GM23338 (cell line): ENCODE data around the gene STRA6. TPM values are rescaled to one million over a fixed set of nuclear protein-coding genes. Genes with fewer than 3 reads are reported as not detected.

Source experiments
- ATAC-seq: fragments of 200-7000 bp; cut with Tn5 transposase; 3 replicates; pipeline ENCODE4 v1.9.1; 2020
- DNase-seq: peaks from one replicate; pipeline ENCODE4 v3.0.0-alpha.2; 2015; ENCODE audit warnings: low spot score
- H2AFZ ChIP-seq: fragments of 200-600 bp; sonication (generic); 2 replicates; pipeline ENCODE4 v1.8.0; 2016; ENCODE audit warnings: antibody characterized with exemption, mild to moderate bottlenecking, moderate library complexity
- H3F3A ChIP-seq: fragments of 200-600 bp; sonication (generic); replicated peaks from 2 replicates; pipeline ENCODE4 v1.8.0; 2017; ENCODE audit warnings: antibody characterized with exemption, mixed run types, low read depth
- H3K27ac ChIP-seq: fragments of 200-600 bp; sonication (generic); 2 replicates; pipeline ENCODE4 v1.6.1; 2016; ENCODE audit warnings: low read depth
- H3K27me3 ChIP-seq: fragments of 200-600 bp; sonication (generic); 2 replicates; pipeline ENCODE4 v1.8.0; 2016; ENCODE audit warnings: mild to moderate bottlenecking, mixed run types, moderate library complexity; ENCODE audit not compliant: insufficient read depth
- H3K36me3 ChIP-seq: fragments of 200-600 bp; sonication (generic); 2 replicates; pipeline ENCODE4 v1.8.0; 2016; ENCODE audit warnings: mild to moderate bottlenecking; ENCODE audit not compliant: insufficient read depth
- H3K4me1 ChIP-seq: fragments of 200-600 bp; sonication (generic); 2 replicates; pipeline ENCODE4 v1.8.0; 2016; ENCODE audit warnings: mild to moderate bottlenecking, moderate library complexity; ENCODE audit not compliant: insufficient read depth
- H3K4me2 ChIP-seq: fragments of 200-600 bp; sonication (generic); 2 replicates; pipeline ENCODE4 v1.7.1; 2017; ENCODE audit warnings: mixed run types
- H3K4me3 ChIP-seq: fragments of 200-600 bp; sonication (generic); 2 replicates; pipeline ENCODE4 v1.6.1; 2016; ENCODE audit warnings: mixed run types
- H3K79me2 ChIP-seq: fragments of 200-600 bp; sonication (generic); replicated peaks from 2 replicates; pipeline ENCODE4 v1.8.0; 2017; ENCODE audit warnings: mild to moderate bottlenecking; ENCODE audit not compliant: insufficient read depth
- H3K9me2 ChIP-seq: fragments of 200-600 bp; sonication (generic); 2 replicates; pipeline ENCODE4 v1.8.0; 2017; ENCODE audit not compliant: insufficient read depth
- H4K20me1 ChIP-seq: fragments of 200-600 bp; sonication (generic); replicated peaks from 2 replicates; pipeline ENCODE4 v1.8.0; 2017; ENCODE audit warnings: mild to moderate bottlenecking; ENCODE audit not compliant: insufficient read depth
- H3K27ac Mint-ChIP-seq: 2 replicates; pipeline ENCODE4 v1.8.0; 2020; ENCODE audit warnings: inconsistent platforms, mild to moderate bottlenecking, moderate library complexity, mixed read lengths
- H3K27me3 Mint-ChIP-seq: 3 replicates; pipeline ENCODE4 v1.8.0; 2022; ENCODE audit warnings: low read depth, mild to moderate bottlenecking, moderate library complexity, mixed read lengths, inconsistent platforms; ENCODE audit not compliant: insufficient read depth, poor library complexity
- H3K36me3 Mint-ChIP-seq: 3 replicates; pipeline ENCODE4 v1.8.0; 2021; ENCODE audit warnings: low read depth, mild to moderate bottlenecking, inconsistent platforms, moderate library complexity, mixed read lengths
- H3K4me1 Mint-ChIP-seq: 3 replicates; pipeline ENCODE4 v1.8.0; 2020; ENCODE audit warnings: mild to moderate bottlenecking, inconsistent platforms, mixed read lengths
- H3K4me3 Mint-ChIP-seq: 3 replicates; pipeline ENCODE4 v1.8.0; 2021; ENCODE audit warnings: moderate library complexity, mild to moderate bottlenecking, inconsistent platforms, mixed read lengths
- H3K9me3 Mint-ChIP-seq: 3 replicates; pipeline ENCODE4 v1.8.0; 2020; ENCODE audit warnings: moderate library complexity, mild to moderate bottlenecking, inconsistent platforms, mixed read lengths
- CREB1 ChIP-seq: fragments of 250-450 bp; sonication (Bioruptor Pico); IDR thresholded peaks from 2 replicates; pipeline ENCODE4 v1.5.0; 2020; ENCODE audit warnings: low read depth, mild to moderate bottlenecking, moderate library complexity
- EZH2phosphoT487 ChIP-seq: fragments of 200-600 bp; sonication (generic); IDR thresholded peaks from one replicate; pipeline ENCODE4 v1.8.1; 2018; ENCODE audit warnings: antibody characterized with exemption; ENCODE audit not compliant: unreplicated experiment
- JUNB ChIP-seq: IDR thresholded peaks from one replicate; pipeline ENCODE4 v1.6.1; 2016; ENCODE audit warnings: antibody characterized with exemption; ENCODE audit not compliant: unreplicated experiment
- REST ChIP-seq: IDR thresholded peaks from one replicate; pipeline ENCODE4 v1.6.1; 2018; ENCODE audit warnings: antibody characterized with exemption; ENCODE audit not compliant: unreplicated experiment
- STAT1 ChIP-seq: IDR thresholded peaks from one replicate; pipeline ENCODE4 v1.6.1; 2016; ENCODE audit warnings: antibody characterized with exemption; ENCODE audit not compliant: unreplicated experiment
- ZNF114 ChIP-seq: fragments of 250-450 bp; sonication (Bioruptor Pico); IDR thresholded peaks from 2 replicates; pipeline ENCODE4 v1.5.0; 2020; ENCODE audit warnings: mild to moderate bottlenecking, moderate library complexity
- ZNF331 ChIP-seq: fragments of 250-450 bp; sonication (Bioruptor Pico); IDR thresholded peaks from 2 replicates; pipeline ENCODE4 v1.5.0; 2020; ENCODE audit warnings: low read depth, mild to moderate bottlenecking, moderate library complexity
- ZNF462 ChIP-seq: fragments of 250-450 bp; sonication (Bioruptor Pico); IDR thresholded peaks from 2 replicates; pipeline ENCODE4 v1.5.0; 2020; ENCODE audit warnings: mild to moderate bottlenecking, moderate library complexity
- polyA plus RNA-seq: library from polyadenylated mRNA; unstranded; fragments of >200 nt; fragmentation: Nextera tagmentation; extraction: Ambion mirVana; gene quantifications from 2 replicates; pipeline ENCODE4 v1.2.1, GENCODE V29; 2016
- total RNA-seq: library from RNA; depleted of rRNA; stranded (reverse); fragments of >200 nt; shearing (Covaris generic); gene quantifications from 2 replicates; pipeline ENCODE4 v1.2.3, GENCODE V29; 2014
- TF ChIP-seq, protein P1 (sequence below), 2 experiments: fragments of 200-600 bp in 1 of 2; sonication (generic) in 1 of 2; conservative IDR thresholded peaks; 2 replicates each; pipeline versions ENCODE4 v1.5.1 to v1.6.1; 2016 to 2017; ENCODE audit warnings: antibody characterized with exemption in 2 of 2, low read depth in 2 of 2, mild to moderate bottlenecking in 2 of 2, moderate library complexity in 1 of 2

Gene STRA6
- total and polyA plus RNA-seq, 2 experiments from 2014 or later = 8.2 to 9.9 TPM

GRCh38 chr15:74174219-74174957 lies 28.2 kb downstream of the STRA6 start (continued):
- no peak for TF ChIP-seq REST
- no peak for TF ChIP-seq STAT1
- TF ChIP-seq EZH2phosphoT487 = no peak
- no peak for TF ChIP-seq CREB1 (CRISPR knock-in tag)
- no peak for TF ChIP-seq ZNF331
- TF ChIP-seq, protein P1, sequence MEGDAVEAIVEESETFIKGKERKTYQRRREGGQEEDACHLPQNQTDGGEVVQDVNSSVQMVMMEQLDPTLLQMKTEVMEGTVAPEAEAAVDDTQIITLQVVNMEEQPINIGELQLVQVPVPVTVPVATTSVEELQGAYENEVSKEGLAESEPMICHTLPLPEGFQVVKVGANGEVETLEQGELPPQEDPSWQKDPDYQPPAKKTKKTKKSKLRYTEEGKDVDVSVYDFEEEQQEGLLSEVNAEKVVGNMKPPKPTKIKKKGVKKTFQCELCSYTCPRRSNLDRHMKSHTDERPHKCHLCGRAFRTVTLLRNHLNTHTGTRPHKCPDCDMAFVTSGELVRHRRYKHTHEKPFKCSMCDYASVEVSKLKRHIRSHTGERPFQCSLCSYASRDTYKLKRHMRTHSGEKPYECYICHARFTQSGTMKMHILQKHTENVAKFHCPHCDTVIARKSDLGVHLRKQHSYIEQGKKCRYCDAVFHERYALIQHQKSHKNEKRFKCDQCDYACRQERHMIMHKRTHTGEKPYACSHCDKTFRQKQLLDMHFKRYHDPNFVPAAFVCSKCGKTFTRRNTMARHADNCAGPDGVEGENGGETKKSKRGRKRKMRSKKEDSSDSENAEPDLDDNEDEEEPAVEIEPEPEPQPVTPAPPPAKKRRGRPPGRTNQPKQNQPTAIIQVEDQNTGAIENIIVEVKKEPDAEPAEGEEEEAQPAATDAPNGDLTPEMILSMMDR (conservative IDR thresholded peaks at IDR 0.05; ENCODE audit: low read depth in 2 of 2) = no peak
- no peak for TF ChIP-seq ZNF114

DNA sequence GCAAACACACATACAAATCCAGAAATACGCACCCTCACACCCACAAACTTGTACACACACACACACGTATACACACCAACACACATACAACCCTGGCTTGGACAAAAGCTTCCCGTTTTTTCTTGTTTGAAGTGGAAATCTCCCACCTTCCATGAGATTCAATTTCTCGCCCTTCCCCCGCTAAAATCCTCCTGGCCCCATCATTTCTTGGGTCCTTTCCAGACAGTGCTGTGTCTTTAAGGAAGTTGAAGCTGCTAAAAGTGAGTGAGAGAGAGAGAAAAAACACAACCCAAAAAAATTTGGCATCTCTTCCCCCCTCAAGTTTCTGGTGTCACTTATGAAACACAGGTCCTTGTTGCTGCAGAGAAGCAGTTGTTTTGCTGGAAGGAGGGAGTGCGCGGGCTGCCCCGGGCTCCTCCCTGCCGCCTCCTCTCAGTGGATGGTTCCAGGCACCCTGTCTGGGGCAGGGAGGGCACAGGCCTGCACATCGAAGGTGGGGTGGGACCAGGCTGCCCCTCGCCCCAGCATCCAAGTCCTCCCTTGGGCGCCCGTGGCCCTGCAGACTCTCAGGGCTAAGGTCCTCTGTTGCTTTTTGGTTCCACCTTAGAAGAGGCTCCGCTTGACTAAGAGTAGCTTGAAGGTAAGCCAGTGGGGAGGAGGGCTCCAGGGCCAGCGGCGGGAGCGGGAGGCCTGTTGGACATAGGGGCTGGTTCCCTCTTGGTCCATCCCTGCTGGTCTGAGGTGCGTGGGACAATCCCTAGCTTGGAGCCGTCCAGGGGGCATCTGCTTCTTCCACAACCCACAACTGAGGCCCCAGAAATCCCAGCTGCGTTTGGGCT lies 29.0 kb downstream of the STRA6 start, which contains the start of gene ISLR:
Gene ISLR (plus strand): TSS at position 331 of the 839 bp plus-strand sequence. CDS start 1,149 bp downstream, outside the sequence.
- Histone ChIP-seq H3K27ac (no peak within 1 kb of the TSS), H3K27me3 (no peaks in the 10 kb centered on the region), H4K20me1 (no peaks in the 10 kb centered on the region), H3K79me2 (no peaks in the 10 kb centered on the region), H3F3A (no peaks in the 10 kb centered on the region), H3K36me3 (no peaks in the 10 kb centered on the region; the same call in 1 of the 2 replicates), H3K4me3 (no peak within 1 kb of the TSS), H3K4me1 (peaks cover 17% of the 10 kb centered on the region), H3K9me2 (no peaks in the 10 kb centered on the region), H3K4me2 (peak within 1 kb of the TSS; percentile 32; the same call in 1 of the 2 replicates), H2AFZ (peak within 1 kb of the TSS; percentile 87)
- Mint-ChIP-seq H3K27me3 (peaks cover 27% of the 10 kb centered on the region), H3K27ac (no peak within 1 kb of the TSS), H3K36me3 (no peaks in the 10 kb centered on the region), H3K4me3 (no peak within 1 kb of the TSS), H3K4me1 (peaks cover 50% of the 10 kb centered on the region), H3K9me3 (no peaks in the 10 kb centered on the region)
- DNase-seq = peak; percentile 28
- ATAC-seq = peak; percentile 33
- no peak for TF ChIP-seq JUNB
- no peak for TF ChIP-seq ZNF462 (CRISPR knock-in tag)
